DMS79 treated with DMSO at 0.1 percent for 48 hours (cell line): Measurements from ENCODE around the gene GRK1.
"Not testable (repeated sequence)": the region's sequence is repeated elsewhere in the genome, so short reads cannot be mapped to it uniquely, and the experiment has no call there.

Experiments
- DNase-seq: peaks from one replicate; lab custom pipeline; 2025; lab: John Stamatoyannopoulos, UW

The GRK1 gene

DNA sequence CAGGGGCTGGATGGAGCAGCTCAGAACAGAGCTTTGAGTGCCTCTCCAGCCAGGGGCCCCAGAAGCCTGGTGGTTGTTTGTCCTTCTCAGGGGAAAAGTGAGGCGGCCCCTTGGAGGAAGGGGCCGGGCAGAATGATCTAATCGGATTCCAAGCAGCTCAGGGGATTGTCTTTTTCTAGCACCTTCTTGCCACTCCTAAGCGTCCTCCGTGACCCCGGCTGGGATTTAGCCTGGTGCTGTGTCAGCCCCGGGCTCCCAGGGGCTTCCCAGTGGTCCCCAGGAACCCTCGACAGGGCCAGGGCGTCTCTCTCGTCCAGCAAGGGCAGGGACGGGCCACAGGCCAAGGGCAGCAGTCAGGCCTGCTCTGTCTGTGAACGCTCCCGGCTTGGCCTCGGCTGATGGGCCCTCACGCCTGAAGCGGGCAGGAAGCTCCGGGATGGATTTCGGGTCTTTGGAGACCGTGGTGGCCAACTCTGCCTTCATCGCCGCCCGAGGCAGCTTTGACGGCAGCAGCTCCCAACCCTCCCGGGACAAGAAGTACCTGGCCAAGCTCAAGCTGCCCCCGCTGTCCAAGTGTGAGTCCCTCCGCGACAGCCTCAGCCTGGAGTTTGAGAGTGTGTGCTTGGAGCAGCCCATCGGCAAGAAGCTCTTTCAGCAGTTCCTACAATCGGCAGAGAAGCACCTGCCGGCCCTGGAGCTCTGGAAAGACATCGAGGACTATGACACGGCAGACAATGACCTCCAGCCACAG lies at the start of gene GRK1:
GRK1 (plus strand) TSS at position 269 of the 751 bp plus-strand sequence; CDS start at position 437, 168 bp downstream.
- DNase-seq: no peak

DNA sequence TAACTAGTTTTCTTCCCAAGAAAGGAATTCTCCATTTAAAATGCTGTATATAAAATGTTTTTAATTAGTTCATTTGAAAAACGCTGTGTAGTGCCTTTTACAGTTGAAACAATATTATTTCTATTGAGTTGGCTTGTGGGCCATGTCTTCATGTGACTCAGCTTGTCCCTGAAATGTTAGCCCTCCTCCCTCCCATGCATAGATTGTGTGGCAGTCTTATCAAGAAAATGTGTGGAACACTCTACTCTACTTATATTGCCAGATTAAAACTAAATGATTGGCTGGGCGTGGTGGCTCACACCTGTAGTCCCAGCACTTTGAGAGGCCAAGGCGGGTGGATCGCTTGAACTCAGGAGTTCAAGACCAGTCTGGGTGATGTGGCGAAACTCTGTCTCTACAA lies 49.1 kb upstream of the GRK1 start:
- peak; percentile 57 for DNase-seq

DNA sequence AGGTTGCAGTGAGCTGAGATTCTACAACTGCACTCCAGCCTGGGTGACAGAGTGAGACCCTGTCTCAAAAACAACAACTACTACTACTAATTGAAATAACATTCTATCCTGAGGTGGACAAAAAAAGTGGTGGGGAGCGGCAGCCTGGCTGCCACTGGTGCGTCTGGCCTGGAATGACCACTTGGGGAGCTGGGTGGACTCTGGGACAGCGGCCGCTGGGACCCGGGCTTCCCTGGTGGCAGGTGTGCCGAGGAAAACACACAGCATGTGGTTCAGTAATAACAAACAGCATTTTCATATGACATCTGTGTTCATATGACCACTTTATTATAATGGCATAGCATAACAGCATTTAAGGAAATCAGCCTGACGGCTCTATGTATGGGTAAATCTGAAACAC lies 48.6 kb upstream of the GRK1 start:
- DNase-seq: no peak

DNA sequence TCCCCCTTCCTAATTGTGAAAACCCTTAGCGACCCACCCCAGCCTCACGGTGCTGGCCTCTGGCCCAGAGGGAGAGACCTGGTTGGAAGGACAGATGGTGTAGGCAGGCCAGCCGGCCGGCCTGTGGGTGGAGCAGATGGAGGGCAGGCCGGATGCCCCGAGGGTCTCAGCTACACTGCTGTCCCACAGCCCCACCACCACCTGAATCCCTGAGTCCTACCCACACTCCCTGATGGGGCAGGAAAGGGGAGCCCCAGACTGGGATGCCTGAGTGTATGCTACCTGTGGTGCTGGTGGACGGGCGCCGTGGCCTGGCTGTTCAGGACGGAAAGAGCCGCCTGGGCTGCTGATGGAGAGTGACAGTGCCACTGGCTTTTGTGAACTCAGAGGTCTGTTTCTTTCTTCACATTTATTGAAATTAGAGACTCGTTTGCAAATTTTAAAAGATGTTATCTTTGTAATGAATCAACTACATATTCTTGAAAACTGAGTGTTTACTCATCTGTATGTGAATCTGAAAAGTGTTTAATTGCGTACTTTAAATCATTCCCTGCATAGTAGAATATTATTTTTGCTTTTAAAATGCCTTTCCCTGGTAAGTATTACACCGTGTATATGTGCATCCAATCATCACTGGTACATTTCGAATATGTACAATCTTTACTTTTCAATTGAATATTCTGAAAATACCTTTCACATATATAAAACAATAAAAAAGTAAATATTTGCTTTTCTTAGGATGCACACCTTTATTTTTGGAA lies 46.8 kb upstream of the GRK1 start:
- no peak for DNase-seq

DNA sequence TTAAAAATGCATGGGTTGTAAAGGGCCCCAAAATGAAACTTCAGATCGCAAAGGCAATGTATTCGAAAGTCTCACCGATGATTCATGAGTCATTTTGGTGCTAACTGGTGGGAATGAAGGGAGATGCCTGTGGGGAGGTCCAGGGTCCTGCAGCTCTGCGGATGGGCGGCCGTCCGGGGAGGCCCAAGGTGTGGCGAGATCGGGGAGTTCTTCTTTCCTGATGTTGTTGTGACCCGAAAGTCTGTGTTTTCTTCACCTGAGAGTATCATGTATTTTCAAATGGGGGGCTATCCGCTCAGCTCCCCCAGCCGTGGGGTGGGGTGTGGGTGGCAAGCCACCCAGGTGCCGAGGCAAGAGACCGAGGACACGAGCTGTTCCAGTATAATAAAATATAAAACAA lies 46.0 kb upstream of the GRK1 start:
- DNase-seq: no peak

DNA sequence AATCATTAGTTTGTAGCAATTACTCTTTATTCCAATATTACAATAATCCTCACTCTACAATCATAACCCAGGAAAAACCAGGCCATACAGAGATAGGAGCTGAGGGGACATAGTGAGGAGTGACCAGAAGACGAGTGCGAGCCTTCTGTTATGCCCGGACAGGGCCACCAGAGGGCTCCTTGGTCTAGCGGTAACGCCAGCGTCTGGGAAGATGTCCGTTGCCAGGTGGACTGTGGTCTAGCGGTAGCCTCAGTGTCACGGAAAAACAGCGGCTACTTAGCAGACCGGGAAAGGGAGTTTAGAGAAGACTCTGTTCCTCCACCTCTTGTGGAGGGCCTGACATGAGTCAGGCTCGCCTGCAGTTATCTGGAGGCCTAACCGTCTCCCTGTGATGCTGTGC lies 45.5 kb upstream of the GRK1 start:
- DNase-seq: not testable (repeated sequence)

DNA sequence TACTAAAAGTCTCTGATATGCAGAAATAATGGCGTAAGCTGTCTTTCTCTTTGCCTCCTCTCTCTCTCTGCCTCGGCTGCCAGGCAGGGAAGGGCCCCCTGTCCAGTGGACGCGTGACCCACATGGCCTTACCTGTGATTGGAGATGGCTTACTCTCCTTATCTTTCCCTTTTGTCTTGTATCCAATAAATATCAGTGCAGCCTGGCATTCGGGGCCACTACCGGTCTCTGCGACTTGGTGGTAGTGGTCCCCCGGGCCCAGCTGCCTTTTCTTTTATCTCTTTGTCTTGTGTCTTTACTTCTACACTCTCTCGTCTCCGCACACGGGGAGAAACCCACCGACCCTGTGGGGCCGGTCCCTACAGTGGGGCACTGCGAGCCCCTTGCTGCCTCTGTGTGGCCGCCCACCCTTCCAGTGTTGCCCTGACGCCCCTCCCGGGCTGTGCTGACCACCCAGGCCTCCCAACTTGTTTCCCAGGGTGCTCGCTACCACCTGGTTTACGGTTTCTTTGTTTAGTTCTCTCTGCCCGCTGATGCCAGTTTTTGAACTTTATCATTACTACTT lies 45.0 kb upstream of the GRK1 start:
- DNase-seq: not testable (repeated sequence)

DNA sequence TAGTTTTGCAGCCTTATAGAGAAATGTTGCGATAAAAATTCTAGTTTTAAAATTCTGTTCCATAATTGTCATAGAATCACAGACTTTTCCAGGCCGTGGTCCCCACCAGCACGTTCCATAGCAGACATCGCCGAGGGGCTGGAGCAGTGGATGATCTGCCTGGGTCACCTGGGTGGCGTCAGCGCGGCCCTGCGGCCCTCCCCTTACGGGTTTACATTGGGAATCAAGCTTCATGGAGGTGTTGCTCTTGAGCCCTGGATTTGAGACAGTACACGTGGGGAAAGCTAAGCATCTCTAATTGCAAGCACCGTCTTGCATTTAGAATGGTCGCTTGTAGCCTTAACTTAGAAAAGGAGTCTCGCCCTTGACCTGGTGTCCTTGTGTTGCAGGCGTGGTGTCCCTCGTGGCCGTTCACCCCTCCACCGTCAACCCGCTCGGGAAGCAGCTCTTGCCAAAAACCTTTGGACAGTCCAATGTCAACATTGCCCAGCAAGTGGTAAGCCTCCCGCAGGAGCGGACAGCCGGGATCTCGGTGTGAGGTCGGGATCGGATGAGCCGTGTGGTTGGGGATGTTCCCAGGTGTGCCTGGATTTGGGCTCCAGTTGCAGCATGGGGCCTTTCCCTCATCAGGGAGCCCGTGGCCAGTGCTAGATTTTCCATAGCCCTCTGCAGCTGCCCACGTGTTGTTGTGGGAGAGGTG lies 44.1 kb upstream of the GRK1 start:
- DNase-seq: no peak

DNA sequence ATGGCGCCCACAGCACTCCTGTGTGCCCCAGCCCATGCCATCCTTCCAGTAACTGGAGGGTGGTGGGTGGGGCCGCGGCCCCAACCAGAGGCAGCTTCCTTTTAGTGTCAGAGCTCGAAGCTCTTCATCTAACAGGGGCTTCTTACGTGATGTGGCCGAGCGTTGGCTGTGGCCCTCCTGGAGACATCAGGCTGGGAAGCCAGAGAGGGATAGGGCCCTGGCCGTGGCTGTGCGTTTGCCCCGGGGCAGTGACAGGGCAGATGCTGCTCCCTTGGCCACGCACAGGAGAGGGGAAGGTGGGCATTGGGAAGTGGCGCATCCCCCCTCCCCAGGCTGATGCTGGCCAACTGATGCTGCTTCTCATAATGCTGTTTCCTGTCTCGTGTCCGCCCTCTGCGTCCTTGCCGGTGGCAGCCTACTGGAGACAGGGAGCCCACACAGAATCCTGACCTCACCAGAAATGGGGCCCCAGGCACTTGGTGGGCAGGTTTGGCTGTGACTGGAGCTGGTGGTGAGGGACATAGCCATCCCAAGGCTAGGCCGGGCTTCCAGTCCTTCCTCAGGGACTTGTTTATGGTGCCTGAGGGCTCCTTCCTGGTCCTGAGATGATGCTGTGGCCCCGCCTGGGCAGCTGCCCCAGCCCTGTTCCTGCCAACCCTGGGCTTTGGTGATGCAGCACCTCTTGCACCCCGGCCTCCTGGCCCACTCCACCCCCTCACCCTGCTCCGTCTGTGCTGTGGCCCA lies 43.4 kb upstream of the GRK1 start:
- no peak for DNase-seq

DNA sequence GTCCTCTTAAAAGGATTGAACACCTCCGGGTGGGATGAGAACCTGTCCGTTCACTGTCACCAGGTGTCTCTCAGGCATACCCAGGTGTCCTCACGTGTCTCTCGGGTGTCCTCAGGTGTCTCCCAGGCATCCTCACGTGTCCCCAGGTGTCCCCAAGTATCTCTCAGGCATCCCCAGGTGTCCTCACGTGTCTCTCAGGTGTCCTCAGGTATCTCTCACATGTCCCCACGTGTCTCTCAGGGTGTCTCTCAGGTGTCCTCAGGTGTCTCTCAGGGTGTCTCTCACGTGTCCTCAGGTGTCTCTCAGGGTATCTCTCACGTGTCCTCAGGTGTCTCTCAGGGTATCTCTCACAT lies 42.8 kb upstream of the GRK1 start:
- DNase-seq: no peak

DNA sequence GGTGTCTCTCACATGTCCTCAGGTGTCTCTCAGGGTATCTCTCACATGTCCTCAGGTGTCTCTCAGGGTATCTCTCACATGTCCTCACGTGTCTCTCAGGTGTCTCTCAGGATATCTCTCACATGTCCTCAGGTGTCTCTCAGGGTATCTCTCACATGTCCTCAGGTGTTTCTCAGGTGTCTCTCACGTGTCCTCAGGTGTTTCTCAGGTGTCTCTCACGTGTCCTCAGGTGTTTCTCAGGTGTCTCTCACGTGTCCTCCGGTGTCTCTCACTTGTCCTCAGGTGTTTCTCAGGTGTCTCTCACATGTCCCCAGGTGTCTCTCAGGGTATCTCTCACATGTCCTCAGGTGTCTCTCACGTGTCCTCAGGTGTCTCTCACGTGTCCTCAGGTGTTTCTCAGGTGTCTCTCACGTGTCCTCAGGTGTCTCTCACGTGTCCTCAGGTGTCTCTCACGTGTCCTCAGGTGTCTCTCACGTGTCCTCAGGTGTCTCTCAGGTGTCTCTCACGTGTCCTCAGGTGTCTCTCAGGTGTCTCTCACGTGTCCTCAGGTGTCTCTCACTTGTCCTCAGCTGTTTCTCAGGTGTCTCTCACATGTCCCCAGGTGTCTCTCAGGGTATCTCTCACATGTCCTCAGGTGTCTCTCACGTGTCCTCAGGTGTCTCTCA lies 42.2 kb upstream of the GRK1 start:
- not testable (repeated sequence) for DNase-seq

DNA sequence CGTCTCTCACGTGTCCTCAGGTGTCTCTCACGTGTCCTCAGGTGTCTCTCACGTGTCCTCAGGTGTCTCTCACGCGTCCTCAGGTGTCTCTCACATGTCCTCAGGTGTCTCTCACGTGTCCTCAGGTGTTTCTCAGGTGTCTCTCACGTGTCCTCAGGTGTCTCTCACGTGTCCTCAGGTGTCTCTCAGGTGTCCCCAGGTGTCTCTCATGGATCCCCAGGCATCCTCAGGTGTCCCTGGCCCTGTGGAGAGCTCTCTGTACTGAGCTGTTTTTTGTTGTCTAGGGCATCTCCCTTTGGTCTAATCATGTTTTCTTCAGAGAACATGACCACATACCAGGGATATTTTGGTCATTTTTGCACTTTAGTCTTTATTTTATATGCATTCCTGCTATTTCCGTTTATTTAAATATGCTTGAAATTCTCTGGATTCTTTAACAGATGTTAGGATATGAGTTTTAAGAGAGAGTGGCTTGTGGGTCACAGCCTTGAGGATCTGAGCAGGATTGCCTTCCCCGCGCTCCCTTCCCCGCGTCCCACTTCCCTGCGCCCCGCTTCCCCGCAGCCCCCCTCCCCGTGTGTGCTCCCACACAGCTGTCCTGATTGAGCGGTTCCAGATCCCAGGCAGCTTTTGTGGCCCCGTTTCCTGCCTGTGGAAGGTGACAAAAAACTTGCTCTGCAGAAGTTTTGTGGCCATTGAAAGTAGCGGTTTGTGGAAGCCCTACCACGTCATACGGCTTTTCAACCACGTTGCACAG lies 40.9 kb upstream of the GRK1 start:
- DNase-seq: no peak

DNA sequence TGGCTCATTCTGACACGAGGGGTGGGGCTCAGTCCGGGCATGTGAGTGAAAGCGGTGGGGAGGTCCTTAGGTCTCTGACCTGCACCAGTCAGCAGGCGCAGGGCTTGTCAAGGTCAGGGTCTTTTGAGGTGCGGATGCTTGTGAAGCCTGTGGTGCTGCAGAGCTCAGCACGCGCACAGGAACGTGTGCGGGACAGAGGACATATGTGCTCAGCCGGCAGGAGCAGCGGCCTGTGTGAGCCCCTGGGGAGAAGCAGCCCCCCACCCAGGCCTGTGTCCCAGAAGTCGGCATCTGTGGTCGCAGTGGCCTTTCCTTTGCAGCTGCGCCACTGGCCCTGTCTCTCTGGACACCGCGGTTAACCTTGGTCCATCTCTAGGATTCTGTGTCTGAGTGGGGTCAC lies 39.9 kb upstream of the GRK1 start:
- DNase-seq: no peak

DNA sequence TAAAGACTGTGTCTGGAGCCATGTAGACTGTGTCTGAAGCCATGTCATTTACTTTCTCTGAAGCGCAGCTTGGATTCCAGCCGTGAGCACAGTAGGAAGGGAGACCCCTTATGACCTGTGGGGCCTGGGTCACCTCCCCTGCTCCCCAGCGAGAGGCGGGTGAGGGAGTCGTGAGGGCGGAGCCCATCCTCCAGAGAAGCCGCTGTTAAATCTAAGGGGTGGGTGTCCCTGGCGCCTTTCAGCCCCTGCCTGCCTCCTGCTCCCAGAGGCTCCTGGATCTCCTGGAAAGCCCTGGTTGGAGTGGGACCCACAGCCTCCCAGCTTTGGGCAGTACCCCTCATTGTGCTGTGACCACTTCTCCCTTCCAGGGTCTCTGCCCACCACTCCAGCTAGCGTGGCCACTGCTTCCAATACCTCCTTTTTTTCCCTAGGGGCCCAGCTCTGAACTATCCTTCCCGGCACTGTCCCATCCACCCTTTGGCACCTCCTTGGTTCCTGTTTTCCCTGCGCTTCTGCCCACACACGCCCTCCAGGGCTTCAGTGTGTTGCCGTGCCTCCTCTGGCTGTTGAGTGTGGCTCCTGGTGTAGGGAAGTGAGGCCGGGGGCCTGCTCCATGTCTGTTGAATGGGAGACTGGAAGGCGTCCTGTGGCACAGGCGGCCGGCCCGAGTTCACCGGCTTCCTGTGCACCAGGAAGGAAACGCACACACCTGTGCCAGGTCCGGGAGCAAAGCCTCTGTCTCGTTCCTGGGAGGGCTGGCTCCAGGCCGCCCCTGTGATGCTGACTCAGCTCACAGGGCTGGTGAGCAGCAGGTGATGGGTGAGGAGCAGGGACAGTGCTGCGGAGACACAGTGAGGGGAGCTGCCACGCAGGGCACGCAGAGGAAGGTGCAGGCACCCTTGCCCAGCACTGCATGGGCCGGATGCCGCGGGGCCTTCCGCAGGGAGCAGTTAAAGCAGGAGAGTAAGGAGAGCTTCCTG lies 38.4 kb upstream of the GRK1 start:
- DNase-seq: no peak

DNA sequence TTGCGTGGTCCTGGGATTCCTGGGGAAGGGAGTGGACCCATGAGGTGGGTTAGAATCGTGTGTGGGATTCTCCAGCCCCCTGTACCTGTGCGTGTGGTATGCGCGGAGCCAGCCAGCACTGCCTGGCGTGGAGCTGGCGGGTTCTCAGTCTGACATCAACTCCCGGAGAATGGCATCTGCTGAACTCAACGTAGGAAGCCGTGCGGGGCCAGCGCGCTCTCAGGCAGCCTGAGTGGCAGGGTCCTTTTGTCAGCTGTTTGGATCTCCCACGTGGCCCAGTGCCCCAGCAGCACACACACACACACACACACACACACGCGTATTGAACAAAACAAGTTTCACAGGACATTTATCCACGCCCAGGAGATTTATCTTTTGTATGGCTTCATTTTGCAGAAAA lies 37.2 kb upstream of the GRK1 start:
- DNase-seq: no peak

DNA sequence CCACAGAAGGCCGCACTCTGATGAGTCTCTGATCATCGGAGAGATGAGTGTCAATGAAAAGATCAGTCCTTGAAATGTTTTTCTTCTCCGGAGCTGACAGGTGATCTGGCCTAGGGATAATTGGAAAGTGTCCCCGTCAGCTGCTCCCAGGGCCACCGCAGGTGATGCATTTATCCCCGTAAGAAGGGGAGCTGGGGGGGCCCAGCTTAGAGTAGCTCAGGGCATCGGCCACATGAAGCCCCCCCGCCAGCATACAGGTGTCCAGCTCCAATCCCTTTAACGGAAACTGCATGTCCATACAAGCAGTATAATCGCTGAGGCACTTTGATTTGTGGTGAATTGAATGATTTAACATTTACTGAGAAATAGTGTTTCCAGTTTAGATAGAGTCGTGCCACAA lies 36.7 kb upstream of the GRK1 start:
- DNase-seq: no peak

DNA sequence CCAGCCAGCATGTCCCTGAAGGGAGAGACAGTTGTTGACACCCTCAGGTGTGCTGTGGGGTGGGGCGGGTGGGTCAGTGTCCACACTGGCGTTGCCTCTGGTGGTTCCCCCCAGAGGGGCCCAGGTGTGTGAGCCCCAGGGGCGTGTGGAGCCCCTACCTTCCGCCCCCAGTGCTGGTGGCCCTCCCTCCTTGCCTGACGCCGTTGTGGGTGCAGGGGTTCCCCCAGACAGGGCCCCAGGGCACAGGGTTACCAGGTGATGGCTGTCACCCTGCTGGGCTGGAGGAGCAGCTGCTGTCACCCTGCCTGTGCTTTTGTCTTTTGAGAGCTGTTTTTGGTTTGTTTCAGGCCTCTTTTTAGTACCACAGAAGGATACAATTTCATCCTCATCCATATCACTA lies 36.2 kb upstream of the GRK1 start:
- DNase-seq: no peak

DNA sequence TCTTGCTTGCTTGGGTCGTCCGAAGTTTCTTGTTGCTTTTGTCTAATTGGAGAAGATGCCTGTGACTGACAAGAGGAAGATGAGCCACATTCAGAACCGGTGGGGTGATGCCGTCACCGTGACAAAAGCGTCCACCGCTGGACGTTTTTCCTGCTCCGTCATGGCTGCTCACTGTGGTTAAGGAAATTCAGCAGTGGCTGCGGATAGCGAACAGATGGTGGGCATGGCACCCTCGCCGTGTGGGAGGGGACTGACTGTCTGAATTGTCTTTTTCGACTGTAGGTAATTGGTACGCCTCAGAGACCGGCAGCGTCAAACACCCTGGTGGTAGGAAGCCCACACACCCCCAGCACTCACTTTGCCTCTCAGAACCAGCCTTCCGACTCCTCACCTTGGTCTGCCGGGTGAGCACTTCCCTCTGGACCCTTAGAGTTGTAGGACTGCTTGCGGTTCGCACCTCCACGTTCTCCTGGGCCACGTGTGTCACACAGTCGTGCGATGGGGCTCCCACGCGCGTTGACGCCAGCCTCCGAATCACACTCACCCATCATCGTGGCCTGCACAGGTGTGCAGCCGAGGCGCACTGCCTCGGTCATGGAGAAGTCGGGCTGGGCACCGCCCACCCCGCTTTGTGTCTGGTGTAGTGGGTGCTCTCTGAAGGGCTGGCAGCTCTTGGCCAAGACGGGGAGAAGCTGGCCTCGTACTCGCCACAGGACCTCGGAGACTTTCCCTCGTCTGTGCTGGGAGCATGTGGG lies 35.5 kb upstream of the GRK1 start:
- no peak for DNase-seq
